Measurements from ENCODE around the gene TMEM125.

TMEM125 gene

DNA sequence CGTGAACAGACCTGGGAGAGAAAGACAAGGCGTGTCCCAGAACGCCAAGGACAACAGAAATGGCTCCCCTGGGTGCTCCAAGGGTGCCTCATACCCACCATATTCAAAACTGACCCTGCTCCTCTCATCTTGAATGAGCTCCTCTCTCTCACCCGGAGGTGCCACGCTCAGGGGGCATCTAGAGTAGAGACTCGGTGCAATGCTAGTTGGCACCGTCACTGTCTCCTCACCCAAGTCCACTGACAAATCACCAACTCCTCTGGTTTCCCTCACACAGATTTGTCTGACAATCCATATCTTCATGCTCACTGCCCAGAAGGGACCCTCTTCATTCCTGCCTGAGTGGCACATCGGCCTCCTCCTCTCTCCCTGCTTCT is 5.0 kb downstream of the TMEM125 start:
- DNase-seq (ENCODE audit: low spot score): no peak

DNA sequence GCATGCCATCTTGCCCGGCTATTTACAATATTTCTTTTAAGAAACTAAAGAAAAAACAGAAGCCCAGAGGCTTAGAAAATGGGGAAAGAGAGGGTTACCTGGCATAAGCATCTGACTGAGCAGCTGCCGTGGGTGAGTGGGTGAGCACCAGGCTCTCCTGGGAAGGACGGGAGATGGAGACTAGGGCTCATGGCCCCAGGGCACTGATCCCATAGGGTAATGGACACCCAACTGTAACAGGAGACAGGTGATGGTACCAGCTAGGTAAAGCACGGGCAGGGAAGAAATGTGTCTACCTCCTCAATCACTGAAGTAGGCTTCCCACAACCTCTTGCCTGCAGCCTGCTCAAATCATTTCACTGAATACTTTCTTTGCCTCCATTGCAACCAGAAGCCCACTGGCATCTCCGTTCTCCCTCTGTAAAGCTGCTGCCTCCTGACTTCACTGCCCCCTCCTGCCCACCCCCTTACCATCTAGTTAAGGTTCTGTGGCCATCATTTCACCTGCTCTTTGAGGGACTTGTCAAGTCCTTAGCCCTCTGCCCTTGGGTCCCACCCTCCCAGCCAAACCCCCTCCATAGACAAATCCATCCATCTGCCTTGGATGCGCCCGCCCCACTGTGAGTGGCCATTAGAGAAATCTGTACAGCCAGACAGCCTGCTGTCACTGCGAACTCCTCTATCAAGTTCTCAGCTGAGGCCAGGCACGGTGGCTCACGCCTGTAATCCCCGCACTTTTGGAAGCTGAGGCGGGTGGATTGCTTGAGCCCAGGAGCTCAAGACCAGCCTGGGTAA is 6.2 kb downstream of the TMEM125 start:
- DNase-seq (ENCODE audit: low spot score): no peak

DNA sequence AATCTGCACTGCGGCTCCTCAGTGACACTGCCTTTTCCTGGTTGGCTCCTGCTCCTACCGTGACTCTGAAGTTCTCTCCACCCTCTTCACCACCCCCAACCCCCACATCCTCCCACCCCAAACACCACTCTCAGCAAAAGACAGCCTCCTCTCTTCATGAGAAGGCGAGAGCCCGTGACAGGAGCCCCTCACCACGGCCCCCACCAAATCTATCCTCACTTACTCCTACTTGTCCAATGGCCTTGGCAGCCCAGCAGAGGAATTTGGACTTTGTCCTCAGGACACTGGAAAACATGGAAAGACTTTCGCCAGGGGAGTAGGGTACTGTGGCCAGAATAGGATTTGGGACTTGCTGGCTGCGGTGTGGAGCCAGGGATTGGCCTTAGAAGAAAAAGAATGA is 6.9 kb downstream of the TMEM125 start:
- no peak for DNase-seq (ENCODE audit: low spot score)

DNA sequence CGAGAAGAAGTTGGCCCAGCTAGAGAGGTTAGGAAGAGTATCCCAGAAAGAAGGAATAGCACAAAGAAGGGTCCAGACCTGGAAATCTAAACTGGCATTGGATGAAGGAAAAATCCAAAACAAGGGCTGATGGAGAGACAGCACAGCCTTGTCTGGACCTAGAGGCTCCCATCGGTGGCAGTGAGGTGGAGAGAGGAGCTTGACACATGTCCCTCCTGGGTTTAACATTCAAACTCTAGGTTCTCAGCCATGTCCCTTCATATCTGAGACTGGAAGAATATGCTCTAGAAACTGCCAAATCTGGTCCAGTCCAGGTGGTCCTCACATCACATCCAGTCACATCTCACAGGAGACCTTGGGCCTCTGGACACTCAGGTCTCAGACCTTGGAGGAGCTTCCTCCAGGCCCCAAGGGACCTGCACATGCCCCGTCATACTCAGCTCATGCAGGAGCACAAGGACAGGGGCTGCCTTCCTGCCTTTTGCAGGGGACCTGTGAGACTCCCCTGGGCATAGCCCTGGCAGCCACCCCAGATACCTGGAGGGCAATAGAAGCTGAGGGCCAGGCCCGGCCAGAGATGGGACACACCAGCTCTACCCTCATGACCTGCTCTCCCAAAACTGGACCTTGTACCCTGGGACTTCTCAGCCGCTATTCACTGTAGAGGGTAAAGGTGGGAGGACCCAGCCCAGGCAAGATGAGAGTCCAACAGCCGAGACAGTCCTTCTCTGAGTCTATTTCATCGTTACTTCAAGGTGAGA is 7.5 kb downstream of the TMEM125 start:
- DNase-seq (ENCODE audit: low spot score): no peak

DNA sequence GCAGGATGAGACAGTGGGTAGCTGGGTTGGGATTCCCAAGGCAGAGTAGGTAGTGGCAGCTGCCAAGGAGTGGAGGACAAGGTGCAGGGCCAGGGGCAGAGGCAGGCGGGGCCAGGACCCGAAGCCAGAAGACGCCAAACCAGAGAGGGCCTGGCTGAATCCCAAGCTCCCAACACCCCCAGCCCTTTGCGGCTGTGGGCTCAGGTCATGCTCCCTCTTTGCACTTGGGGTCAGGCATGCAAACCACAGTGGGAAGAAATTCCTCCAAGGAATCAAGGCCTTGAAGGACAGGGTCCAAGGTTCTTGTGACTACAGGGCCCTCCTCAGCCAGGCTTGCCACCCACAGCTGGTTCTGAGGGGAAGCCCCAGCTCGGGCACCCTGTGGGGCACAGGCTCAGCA is 9.4 kb downstream of the TMEM125 start:
- no peak for DNase-seq (ENCODE audit: low spot score)

DNA sequence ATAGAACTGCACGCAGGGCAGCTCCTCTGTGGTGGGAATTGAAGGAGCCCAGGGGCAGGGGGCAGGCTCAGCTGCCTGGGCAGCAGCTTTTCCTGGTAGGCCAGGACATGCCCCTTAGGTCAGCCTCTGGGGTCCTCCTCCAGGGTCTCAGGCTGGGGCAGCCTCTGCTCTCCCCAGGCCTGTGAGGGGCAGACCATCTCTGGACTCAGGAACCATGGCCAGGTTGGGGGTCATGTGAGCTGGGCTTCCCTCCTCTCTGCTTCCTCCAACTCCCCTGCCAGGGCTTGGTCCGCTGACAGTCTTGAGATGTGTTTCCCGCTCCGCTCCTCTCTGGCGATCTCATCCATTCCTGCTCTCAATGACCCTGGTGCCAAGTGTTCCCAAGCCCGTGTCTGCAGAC is 9.9 kb downstream of the TMEM125 start:
- no peak for DNase-seq (ENCODE audit: low spot score)

DNA sequence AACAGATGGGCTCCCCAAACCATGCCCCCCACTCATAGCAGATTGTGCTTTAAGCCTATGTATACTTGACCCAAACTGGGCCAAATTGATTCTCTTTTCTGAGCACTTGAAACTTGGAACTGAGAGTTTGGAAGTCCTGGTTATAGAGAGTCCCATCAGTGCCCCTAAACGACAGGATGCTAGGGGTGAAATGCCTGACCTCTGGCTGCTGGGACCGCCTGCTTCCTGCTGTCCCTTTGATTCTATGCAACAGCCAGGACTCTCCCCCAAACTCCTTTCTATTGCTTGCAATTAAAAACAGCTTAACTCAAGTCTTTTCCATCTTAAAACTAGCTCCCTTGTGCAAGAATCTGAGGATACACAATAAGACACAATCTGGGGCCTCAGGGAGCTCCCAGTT is 10.9 kb downstream of the TMEM125 start:
- no peak for DNase-seq (ENCODE audit: low spot score)

DNA sequence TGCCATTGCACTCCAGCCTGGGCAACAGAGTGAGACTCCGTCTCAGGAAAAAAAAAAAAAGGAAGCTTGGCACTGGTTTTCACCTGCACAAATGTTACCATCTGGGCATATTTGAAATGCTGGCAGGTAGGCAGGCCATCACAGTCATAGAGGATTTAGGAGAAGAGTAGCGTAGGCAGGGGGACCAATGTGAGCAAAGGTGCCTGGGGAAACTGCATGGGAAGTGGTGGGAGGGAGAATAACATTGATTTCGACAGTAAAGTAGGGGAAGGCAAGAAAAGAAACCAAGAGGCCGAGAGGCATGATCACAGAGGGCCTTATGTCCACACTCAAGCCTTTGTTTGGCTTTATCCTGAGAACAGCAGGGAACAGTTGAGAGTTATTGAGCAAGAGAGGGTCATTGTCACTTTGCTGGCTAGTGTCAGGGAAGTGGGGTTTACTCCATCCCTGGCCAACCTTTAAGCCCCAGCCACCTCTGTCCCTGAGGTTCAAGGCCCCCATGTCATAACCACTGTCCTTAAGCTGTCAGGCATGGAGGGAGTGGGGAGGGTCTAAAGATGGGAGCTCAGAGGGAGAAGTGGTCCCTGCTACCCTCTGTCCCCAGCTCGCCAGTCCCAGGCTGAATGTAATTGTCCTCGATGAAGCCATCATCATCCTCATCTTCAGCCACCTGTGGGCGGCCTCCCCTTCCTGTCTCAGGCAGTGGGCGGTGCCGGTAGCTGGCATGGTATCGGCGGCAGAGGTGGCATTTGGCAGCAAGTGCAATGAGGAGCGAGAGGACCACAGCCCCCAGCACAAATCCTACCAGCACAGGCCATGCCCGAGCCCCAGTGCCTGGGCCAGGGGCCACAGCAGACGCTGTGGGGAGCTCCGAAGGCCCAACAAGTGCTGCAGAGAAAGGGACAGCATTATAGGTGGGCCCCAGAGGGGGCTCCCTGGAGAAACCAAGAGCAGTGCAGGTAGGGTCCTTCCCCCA is 12.7 kb downstream of the TMEM125 start:
- DNase-seq (ENCODE audit: low spot score): no peak

DNA sequence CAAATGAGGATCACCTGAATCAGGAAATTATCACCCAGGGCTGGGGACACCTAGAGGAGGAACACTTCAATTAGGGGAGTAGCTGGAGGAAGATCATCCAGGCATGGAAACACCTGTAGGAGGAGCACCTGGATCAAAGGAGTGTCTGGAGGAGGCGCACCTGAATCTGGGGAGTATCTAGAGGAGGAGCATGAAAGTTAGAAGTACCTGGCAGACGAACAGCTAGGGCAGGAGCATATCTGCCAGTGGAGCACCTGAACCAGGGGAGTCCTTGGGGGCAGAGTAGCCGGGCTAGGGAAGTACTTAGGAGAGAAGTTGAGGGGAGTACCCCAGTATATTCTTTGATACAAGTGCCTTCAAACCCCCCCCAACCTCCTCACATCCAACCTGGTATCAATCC is 14.3 kb downstream of the TMEM125 start:
- DNase-seq (ENCODE audit: low spot score): no peak

DNA sequence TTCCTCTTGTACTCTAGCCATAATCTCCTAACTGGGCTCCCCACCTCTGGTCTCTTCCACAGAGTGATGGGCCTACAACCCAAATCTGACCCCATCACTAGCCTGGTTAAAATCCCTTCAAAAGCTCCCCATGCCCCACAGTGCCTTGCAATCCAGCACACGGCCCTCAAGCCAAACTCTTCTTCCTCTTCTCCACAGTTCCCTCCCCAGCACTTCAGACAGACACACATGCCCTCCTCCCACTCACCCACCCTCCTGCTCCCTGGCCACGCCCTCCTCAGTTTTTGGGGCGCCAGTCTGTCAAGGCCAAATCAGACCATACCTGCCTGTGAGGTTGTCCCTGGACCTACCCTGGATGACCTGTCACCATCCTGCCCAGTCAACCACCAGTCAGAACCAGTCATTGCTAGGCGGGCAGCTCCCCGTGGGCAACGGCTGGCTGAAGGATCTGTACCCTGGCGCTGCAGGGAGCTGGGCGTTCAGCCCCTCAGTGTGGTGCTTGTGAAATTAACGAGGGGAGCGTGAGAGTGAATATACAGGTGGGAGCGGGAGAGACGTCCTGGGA is 14.8 kb downstream of the TMEM125 start:
- no peak for DNase-seq (ENCODE audit: low spot score)

DNA sequence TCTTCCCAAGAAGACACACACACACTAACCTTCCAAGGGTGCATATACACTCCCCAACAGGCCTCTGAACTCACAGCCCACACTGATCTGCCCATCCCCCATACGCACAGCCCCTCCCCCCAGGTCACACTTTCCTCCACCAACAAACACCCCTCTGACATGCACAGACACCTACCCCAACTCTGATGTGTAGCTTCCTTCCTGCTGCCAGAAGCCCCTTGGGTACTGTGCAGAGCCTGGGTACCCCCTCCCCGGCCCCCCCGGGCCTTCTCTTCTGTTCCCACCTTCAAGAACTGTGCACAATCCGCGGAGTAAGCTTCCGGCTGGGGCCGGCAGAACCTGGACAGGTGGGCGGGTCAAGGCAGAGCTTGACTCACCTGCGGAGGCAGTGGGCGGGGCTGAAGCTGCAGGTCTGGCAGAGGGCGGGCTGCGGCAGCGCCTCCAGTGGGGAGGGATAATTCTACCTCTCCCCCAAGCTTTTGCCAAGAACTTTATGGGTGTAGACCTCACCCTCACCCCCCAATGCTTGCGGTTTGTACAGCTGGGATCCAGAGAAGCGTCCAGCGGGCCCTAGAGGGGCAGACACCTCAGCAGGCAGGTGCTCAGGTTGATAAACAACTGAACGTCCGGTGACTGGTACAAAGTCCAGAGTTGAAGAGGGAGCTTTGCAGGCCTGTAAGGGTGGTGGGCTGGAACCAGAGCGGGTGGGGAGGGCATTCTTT is 15.6 kb downstream of the TMEM125 start, which contains the start of gene C1orf210:
Gene C1orf210, minus strand, starts transcription at position 313 of the 722 bp plus-strand sequence. CDS start 2,311 bp downstream, outside the sequence.
- DNase-seq (ENCODE audit: low spot score): no peak

DNA sequence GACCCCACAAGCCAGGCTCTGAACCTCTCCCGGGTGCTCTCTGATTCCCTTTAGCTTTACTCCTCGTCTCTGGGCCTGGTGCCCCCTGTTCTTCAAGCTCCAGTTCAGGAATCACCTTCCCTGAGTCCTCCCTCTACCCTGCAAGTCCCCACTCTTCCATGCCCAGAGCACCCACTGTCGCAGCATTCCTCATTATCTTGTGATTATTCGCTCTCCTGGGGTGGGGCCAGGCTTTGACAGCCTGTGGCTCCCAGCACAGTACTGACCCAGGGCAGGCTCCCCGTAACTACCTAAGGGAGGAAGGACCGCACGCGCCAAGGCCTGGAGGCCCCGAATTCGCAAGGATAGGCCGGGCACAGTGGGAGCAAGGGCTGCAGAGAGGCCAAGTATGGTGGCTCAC is 16.3 kb downstream of the TMEM125 start:
- DNase-seq (ENCODE audit: low spot score): no peak

DNA sequence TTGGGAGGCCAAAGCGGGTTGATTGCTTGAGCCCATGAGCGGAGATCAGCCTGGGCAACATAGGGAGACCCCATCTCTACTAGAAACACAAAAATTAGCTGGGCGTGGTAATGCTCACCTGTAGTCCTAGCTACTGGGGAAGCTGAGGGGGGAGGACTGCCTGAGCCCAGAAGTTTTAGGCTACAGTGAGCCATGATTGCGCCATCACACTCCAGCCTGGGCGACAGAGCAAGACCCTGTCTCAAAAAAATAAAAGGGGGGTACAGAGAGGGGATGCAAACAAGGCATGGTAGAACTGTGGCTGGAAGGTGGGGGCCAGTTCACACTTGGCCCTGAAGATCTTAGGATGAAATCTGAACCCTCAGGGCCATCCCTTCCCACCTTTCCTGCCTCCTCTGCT is 16.8 kb downstream of the TMEM125 start:
- DNase-seq (ENCODE audit: low spot score): no peak

DNA sequence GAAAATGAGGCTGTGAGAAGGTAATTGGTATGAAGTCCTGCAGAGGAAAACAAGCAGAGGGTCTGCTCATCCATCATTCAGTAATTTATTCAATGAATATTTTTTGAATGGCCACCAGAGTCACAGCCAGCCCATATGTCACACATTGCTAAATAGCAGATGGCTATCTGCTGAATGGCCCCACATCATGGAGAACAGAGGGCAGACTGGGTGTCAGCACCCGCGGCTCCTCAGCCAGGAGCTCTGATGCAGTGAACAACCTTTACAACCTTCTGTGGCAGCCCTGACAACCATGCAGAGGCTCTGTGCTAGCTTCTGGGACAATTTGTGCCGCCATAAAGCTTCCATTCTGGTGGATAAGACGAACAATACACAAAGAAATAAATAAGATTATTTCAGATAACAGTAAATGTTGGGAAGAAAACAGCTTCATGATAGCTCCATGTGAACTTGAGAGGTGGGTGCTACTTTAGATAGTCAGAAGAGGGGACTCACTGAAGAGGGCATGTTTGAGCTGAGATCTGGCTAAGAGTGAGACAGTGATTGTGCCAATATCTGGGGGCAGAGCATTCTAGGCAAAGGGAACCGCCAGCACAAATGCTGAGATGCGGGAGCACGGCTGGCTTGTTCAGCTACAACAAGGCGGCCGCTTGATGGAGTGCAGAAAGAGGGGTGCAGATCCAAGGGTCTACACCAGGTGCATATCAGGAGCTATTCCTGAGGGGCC is 18.4 kb downstream of the TMEM125 start:
- no peak for DNase-seq (ENCODE audit: low spot score)

DNA sequence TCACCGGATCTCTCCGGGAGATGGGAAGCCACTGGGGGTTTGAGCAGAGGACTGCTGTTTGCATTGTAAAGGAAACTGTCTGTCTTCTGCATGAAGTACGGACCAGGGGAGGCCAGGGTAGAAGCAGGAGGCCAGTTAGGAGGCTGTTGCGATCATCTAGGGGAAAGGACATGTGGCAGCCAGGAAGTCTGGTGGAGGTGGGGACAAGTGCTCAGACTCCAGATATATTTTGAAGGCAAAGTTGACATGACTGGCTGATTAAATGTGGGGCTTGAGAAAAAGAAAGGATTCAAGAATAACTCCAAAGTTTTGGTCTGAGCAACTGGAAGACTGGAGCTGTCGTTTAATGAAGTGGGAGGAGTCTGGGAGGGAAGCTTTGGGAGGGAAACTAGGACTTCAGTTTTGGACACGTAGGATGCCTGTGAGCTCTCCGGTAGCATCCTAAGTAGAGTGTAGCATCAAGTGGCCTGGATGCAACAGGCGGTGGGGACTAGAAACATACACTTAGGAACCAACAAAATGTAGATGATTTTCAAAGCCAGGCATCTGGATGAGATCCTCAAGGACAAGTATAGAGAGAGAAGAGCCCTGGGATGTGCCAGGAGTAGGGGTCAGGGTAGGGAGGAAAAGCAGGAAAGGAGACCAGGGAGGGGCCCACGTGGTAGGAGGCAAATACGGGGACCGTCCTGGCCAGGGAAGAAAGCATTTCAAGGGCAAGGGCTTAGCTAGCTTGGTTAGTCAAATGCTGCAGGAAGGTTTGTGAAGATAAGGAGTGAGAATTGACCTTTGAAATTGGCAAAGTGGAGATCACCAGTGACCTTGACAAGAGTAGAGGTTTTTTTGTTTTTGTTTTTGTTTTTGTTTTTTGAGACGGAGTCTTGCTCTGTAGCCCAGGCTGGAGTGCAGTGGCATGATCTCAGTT is 19.3 kb downstream of the TMEM125 start:
- DNase-seq (ENCODE audit: low spot score): no peak

DNA sequence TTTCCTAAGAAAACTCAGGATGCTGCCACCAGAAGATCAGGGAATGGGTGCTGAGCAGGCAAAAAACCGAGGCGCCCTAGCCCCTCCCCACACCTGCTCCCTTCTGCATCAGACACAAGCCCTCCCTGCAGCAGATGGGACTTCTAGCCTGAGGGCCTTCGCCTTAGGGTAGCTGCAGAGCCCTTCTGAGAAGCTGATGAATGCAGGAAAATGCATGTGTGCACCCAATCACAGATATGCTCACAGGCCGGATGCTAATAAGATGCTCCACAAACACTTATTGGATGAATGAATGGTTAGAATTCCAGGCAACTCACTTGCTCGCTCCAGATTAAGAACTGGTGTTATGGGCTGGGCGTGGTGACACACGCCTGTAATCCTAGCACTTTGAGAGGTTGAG is 22.4 kb downstream of the TMEM125 start:
- no peak for DNase-seq (ENCODE audit: low spot score)

DNA sequence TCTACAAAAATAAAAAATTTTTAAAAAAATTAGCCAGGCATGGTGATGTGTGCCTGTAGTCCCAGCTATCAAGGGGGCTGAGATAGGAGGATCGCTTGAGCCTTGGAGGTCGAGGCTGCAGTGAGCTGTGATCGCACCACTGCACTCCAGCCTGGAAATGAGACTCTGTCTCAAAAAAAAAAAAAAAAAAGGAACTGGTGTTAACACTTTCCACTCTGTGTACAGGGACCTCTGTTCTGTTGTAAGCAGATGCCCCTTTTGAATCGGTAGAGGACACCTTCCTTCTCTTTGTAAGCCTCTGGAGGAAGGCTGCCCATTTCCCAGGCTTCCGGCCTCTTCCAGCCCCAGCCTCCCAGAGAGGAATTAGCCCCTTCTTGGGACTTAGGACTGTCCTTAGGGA is 22.9 kb downstream of the TMEM125 start:
- no peak for DNase-seq (ENCODE audit: low spot score)

DNA sequence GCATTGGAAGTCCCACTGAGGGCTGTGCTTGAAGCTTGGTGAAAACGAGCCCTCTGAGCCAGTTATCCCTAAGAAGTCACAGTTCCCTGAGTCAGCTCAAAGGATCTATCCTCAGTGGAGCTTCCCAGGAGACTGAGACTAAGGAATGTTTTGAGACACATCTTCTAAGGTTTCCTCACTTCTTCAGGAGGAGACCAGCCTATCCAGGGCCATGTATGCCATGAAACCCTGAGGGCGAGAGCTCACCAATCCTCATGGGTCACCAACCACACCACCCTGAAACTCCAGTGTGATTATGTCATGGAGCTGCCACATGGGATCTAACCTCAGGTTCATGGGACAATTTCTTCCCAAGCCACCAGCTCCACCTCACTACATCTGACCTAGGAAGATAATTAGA is 23.4 kb downstream of the TMEM125 start:
- DNase-seq (ENCODE audit: low spot score): no peak
